ENCODE results near the gene VPS13A.

Gene VPS13A

DNA sequence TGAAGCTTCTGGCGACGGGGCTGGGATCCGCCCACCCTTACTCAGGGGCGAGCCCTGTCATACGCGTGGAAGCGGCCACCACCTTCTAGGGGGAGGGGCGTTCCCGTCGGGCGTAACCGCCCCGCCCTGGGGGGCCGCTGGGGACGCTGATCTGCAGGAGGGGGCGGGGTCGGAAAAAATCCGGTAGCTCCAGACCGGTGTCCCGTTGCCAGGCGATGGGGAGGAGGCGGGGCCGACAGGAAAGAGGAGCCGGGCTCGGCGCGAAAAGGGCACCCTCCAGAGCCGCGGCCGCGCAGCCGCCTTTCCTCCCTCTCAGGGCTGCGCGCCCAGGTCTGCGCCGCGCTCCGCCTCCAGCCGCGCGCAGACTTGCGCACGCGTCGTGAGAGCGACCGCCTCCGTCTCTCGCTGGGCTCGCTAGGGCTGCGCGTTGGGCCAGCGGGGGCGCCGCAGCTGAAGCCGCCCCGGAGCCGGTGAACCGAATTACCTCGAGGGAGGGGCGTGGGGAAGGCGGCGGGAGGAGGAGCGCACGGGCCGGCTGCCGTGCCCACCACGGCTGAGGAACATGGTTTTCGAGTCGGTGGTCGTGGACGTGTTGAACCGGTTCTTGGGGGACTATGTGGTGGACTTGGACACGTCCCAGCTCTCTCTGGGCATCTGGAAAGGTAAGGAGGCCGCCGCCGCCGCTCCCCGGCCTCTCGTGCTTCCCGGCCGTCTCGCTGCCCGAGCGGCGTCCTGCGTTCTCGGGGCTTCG lies at the start of gene VPS13A:
TSS of gene VPS13A (plus strand) at position 392 of the 751 bp plus-strand sequence. CDS start at position 563, 171 bp downstream.
- DNase-seq, result peak; percentile 98

DNA sequence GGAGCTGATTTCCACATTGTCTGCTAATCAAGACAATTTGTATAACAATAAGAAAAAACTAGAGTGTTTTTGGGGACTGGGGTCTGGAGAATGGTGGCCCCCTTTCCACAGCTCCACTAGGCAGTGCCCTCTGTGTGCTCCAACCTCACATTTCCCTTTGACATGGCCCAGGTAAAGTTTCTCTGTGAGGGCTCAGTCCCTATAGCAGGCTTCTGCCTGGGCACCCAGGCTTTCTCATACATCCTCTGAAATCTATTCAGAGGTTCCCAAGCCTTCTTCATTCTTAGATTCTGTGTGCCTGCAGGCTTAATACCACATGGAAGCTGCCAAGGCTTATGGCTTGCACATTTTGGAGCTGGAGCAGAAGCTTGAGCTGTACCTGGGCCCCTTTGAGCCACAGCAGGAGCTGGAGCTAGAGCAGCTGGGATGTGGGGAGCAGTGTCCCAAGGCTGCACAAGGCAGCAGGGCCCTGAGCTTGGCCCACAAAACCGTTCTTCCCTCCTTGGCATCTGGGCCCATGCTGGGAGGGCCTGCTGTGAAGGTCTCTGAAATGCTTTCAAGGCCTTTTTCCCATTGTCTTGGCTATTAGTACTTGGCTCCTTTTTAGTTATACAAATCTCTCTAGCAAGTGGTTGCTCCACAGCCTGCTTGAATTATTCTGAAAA lies 49.1 kb upstream of the VPS13A start:
- DNase-seq, result no peak

DNA sequence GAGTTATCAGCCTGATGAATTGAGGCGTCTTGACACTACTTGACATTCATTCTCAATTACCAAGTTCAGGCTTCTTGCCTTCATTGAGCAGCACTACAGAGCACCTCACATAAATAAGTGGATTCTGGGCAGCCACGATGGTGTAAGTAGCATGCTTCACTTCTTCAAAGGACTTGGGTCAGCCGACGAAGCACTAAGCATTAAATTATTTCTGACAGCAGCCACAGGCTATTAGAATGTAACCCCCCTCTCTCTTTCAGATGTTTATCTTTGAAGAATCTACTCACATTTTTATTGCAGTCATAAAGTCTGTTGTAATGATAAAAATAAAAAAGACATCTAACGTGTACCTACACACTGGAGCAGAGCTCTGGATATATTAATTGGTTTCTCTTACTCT lies 45.9 kb upstream of the VPS13A start:
- DNase-seq, result no peak

DNA sequence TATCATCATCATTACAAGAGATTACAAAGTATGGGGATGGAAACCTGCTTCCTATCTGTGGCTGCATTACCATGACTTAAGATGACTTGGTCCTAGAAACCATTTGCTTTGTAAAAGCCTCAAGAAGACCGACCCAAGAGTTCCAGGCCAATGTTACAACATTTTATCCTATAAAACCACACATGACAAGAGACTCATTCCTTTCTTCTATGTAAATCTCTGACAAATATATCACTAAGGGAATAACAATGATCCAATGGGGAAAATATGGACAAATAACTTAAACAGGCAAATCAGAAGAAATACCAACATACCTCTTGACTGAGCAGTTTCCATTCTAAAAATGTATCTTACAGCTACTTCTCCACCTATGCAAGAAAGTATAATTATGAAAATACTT lies 44.3 kb upstream of the VPS13A start:
- no peak for DNase-seq

DNA sequence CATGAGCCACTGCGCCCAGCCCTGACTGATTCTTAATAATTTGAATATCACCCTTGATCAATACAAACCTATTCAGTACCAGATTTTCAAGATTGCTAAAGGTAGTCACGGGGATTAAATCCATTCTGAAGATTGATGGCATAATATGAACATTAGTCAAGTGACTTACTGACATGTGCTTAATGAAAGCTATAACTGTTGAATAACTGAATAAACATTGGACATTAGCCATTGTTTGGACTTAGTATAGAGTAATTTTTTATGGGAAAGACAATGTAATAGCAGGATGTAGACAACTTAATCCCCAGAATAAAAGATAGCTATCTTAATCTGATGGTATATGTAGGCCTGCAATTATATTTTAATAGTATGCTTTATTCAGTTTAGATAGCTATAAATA lies 35.0 kb upstream of the VPS13A start:
- DNase-seq, result no peak

DNA sequence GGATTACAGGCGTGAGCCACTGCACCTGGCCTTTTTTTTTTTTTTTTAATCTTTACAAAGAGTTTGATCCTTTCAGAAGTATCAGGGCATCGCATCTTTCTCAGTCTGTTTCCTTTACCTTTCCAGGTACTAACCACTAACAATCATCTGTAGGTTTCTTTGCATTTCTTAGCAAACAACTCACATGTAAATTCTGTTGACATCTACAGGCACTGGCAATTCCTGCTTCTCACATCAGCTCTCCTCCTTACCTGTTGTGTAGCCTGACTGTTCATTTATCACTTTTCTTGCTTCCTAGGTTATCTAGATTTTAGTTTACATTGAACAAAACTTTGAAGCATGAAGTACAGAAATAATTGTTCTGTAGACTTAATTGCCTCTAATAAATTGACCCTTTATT lies 27.5 kb upstream of the VPS13A start:
- DNase-seq, result no peak

DNA sequence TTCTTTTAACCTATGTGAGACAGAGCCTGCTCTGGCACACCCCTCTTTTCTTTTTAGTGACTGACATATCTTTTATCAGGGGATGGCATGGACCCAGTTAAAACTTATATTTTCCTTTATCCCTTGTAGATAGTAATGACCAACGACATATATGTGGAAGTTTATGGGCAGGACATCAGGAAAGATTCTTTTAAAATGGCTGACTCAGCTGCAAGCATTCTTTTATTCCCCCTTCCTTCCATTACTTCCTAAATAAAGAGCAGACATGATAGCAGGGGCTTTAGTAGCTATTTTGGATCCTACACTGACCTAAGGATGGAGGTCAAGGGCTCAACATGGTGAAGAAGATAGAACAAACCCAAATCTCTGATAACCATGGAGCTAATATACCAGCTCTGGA lies 25.0 kb upstream of the VPS13A start:
- DNase-seq, result no peak

DNA sequence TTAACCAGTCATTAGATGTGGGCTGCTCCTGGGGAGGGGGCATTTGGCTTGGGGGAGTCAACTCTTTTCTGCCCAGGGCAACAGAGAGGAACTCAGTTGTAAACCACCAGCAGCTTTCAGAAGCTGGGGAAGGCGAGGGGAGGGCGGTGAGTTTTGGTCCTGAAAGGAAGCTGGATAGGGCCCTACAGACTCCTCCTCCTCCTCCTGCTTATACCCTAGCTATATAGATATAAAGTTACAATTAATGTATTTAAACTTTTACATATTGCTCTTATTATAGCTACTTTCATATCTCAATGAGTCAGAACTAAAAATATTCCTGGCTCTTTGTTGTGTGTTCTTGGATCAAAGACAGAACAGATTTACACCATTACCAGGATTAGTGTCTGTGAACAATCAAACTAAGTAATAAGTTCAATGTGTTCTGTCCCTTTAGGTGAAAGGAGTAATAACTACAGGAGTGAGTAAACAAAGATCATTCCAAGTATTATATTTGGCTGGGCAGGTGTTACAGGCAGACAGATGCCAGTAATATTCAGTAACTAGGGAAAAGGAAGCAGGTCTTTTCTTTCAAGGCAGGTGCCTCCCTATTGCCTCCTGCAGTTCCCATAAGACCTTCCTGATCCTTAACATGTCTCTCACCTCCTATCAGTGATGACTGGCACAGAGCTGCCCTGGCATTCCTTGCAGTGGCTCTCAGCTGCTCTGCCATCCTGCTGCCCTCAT lies 20.5 kb upstream of the VPS13A start:
- DNase-seq, result no peak

DNA sequence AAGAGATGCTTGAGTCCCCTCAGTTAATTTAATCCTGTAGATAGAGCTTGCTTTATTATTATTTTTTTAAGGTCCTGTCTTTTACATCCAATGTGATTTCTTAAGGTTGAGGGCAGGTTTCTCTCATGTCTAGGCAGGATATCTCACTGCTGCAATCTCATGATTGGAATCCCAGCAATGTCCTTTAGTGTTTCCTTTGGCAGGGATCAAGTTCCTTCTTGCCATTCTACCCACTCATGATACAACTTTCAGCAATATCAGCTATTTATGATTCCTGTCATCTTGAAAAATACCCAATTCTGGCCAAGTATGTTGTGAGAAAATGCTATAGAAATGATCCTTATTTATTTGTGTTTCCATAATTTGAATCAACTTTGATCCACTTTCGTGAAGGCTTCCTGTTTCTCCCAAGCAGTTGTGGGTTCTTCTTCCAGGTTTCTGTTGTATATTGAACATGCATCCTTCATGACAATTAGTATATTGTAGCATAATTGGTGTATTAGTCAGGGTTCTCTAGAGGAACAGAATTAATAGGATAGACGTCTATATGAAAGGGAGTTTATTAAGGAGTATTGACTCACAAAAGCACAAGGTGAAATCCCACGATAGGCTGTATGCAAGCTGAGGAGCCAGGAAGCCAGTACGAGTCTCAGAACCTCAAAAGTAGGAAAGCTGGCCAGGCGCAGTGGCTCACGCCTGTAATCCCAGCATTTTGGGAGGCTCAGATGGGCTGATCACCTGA lies 18.4 kb upstream of the VPS13A start:
- DNase-seq, result no peak

DNA sequence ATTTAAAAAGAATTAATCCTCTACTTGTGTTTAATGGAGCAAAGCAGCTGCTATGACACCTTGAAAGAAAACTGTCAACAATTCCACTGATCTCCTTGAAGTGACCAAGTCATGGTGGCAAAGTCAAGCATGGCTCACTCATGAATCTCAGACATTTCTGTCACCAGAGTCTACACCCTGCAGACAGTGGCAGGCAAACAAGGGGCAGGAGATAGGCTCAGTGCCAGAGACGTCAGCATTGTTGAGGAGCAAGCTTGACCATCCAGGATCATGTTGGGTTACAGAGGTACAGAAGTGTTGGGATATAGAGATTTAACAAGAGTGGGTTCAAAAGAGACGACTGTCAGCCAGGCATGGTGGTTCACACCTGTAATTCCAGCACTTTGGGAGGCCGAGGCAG lies 16.1 kb upstream of the VPS13A start:
- DNase-seq, result no peak

DNA sequence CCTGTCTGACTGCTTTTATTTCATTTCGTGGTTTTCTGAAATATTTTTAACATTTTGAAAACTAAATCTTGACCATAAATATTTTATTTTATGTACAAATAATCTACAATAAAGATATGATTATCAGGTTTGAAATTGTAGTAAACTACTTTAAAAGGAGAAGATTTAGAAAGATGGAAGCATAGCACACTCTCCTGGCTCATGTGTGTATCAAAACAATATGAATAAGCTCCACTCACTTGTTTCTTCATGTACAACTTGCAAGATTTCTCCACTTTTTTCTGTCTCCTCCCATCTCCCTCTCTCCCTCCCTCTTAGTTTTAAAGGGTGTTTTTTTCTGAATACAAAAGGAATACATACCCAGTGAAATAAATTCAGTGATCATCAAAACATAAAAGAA lies 15.4 kb upstream of the VPS13A start:
- no peak for DNase-seq

DNA sequence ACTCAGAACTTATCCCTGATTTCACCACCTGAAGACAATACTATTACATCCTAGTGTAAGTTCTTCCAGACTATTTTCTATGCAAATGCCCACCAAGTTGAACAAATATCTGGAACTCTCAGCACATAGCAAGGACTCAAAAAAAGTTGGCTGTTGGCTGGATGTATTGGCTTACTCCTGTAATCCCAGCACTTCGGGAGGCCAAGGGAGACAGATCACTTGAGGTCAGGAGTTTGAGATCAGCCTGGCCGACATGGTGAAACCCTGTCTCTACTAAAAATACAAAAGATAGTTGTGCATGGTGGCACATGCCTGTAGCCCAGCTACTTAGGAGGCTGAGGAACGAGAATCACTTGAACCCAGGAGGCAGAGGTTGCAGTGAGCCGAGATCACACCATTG lies 15.0 kb upstream of the VPS13A start:
- no peak for DNase-seq

DNA sequence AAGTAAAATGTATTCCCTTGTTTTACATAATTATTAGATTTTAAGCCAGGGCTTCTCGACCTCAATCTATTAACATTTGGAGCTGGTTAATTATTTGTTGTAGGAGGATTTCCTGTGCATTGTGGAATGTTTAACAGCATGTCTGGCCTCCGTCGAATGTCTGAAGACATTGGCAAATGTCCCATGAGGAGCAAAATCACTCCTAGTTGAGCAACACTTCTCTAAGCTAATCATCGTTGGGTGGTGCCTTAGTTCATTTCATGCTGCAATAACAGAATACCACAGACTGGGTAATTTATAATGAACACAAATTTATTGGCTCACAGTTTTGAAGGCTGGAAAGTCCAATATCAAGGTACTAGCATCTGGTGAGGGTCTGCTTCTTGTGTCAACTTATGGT lies 13.4 kb upstream of the VPS13A start:
- DNase-seq, result no peak

DNA sequence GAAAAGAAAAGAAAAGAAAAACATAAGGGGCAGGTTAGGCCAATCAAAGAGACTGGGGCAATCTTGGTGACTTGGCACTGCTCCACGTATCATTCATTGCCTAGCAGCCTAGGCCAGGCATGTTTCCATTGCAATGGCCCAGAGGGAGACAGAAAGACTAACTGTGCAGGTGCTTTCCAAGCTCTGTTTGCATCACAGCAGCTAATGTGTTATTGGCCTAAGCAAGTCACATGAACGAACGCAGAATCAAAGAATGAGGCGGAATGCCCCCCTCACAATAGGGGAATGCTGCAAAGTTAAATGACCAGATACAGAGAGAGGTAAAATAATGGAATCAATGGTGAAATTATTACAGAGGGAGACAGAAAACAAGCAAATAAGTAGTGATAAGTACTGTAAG lies 11.1 kb upstream of the VPS13A start:
- DNase-seq, result no peak

DNA sequence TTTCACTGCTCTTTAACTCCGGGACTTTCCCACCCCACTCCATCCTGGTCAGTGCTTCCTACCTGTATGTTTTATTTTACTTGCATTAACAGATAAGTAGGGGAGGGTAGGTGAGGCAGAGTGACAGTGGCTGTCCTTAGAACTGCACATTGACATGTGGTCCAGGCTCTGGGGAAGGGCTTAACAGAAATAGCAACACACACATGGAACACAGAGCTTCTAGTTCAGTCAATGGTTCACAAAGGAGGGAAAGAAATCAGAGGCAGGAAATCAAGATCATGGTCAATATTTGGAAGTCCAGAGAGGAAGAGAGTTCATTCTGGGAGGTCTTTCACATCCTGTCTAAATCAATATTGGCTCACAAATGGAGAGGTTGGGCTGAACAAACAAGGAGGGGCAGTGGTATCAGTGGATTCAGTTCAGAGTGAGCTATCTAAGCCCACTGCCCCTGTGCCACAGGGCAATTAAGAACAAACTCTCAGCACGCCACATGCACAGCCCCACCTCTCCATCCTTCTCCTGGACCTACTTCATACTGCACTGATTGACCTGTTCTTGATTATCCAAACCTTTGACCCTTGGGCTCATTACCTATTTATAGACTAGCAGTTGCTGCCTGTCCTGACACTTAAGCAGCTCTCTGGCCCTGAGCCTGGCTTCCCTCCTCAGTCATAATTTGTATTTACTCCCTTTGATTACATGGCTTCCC lies 6.2 kb upstream of the VPS13A start:
- DNase-seq, result no peak

DNA sequence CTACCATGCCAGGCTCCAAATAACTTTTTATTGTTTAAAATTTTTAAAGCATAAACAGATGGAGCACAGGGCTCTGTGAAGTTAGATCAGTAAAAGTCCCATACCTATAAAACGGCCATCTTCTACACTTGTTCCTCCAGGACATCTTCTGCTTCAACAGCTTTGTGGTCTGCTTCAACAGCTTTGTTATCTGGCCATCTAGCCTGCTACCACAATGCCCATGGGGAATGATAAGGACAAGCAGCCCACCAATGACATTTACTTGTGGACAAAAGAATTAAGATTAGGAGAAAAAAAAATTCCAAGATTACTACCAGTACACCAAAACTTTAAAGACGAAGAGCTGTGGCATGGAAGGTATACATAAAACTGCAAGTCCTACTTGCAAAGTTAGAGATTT lies 2.2 kb upstream of the VPS13A start:
- DNase-seq, result no peak

DNA sequence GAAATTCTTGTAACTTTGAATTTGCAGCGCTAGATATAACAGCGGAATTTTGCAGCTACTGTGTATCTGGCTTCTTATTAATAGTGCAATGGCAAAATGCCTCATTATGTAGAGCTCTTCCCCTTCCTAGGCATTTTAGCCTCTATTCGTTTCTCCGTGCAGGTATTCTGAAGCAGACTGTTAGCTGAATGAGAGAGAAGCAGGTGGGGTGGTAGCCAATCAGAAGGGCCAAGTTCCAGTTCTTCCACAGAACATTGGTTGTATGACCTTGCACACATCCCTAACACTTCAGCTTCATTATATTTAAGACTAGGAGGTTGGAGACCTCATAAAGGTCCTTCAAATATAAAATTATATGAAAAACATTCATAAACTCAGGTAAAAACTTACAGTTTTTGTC lies 1.2 kb upstream of the VPS13A start:
- no peak for DNase-seq

DNA sequence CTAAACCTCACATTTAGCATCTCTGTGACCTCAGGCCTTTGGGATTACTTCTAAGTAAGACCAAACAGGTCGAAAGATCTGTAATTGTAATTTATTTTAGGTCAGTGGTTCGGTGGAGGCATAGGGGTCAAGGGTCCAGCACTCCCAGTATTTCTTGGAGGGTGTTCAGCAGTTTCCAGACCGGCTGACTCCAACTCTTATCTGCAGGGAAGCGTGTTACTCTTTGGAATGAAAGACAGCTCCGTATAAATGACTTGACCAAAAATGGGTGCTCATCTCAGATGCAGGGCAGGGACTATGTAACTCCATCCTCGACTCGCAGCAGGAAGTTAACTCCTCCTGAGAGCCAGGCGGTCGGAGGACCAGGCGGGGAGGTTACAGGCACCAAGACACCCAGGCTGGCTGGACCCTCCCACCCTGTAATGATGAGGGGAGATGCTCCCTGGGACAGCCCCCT lies 620 bp upstream of the VPS13A start:
- no peak for DNase-seq

DNA sequence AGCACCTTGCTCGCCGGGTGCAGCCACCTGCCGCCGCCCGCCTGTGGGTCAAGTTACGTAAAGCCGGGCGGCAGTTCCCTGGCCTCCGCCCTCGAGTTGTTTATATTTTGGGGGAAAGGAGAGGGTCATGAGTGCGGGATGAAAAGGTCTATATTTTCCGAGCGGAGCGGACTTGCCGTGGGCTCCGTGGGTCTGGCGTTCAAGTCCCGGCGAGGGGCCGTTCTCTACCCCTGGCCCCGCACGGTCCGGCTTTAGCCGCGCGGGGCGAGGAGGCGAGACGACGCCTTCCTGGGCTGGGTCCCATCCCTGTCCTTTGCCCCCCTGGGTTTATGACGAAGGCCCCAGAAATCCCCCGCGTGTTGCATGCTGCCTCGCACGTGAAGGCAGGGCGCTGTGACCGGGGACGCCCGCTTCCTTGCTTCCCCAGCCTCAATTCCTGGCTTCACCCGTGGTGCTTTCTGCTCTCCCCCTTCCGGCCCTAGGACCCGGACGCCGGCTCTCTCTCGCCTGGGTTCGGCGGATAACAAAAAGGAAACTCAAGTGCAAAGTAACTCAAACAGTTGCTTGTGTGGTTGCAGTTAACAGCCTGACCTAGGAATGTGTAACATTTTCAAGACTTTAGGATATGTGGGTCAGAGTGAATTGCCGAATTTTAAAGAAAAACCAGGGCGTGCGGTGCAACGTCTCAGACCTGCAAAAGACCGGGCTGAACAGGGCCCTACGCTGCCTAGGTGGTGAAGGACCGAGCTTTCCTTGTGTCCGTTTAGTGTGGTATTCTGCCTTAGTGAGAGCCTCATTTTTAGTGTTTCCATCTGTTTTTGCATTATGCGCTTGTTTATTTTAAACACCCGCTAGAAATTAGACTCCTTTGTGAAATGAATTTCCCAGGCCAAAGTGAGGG lies 810 bp downstream of the VPS13A start:
- peak; percentile 39 for DNase-seq

DNA sequence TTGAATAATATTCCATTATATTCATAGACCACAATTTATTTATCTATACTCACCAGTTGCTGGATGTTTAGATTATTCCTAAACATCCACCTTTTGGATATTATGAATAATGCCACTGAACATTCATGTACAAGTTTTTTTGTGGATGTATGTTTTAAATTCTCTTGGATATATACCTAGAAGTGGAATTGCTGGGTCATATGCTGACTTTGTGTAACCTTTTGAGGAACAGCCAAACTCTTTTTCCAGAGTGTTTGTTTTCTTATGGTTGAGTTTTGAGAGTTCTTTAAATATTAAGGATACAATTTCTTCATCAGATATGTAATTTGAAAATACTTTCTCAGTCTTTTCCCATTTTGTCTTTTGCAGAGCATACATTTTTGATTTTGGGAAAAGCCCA lies 2.7 kb downstream of the VPS13A start:
- no peak for DNase-seq

DNA sequence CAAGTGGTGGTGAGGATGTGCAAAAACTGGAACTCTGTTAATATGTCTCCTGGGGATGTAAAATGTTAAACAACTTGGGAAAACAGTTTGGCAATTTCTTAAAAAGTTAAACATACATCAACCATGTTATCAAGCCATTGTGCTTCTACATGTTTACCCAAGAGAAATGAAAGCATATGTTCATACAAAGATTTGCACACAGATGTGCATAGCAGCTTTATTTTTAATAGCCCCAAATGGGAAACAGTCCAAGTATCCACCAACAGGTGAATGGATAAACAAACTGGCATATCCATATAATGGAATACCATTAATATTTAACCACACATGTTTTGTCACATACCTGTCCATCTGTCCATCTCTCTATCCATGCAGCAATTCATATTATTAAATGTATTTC lies 6.2 kb downstream of the VPS13A start:
- no peak for DNase-seq

DNA sequence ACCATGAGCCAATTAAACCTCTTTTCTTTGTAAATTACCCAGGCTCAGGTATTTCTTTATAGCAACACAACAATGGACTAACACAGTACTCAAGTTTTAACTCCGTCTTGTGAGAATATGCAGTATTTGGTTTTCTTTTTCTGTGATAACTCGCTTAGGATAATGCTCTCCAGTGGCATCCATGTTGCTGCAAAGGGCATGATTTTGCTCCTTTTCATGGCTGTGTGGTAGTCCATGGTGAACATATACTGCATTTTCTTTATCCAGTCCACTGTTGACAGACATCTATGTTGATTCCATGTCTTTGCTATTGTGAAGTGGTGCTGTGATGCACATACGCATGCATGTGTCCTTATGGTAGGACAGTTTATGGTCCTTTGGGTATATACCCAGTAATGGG lies 10.9 kb downstream of the VPS13A start:
- no peak for DNase-seq
